Heart left ventricle (tissue), 16 donors: ENCODE measurements around the gene CTSE. TPM values are rescaled to one million over a fixed set of nuclear protein-coding genes. Genes with fewer than 3 reads are reported as not detected.

Experiments
- ATAC-seq, 4 donors: fragments of 200-7000 bp; cut with Tn5 transposase; one replicate each; pipeline ENCODE4 v1.9.1; 2020 to 2022; ENCODE audit warnings: moderate library complexity in 4 of 4, mild to moderate bottlenecking in 3 of 4, moderate number of reproducible peaks in 1 of 4
- DNase-seq, 5 donors: peaks; one replicate each; pipeline ENCODE4 v3.0.0-alpha.2; 2020
- H3K27ac ChIP-seq, 12 donors: fragments of 200-600 bp; sonication (generic) in 4 of 12; one replicate each; pipeline versions ENCODE4 v1.5.0 to v1.8.0; 2016 to 2022; ENCODE audit warnings: mild to moderate bottlenecking in 2 of 12
- H3K27me3 ChIP-seq, 9 donors: fragments of 200-600 bp; sonication (generic) in 2 of 9; one replicate each; pipeline versions ENCODE4 v1.5.1 to v1.8.0; 2016 to 2022; ENCODE audit warnings: mild to moderate bottlenecking in 3 of 9
- H3K36me3 ChIP-seq, 9 donors: fragments of 200-600 bp; sonication (generic) in 2 of 9; one replicate each; pipeline versions ENCODE4 v1.5.0 to v1.8.0; 2018 to 2022; ENCODE audit warnings: mild to moderate bottlenecking in 2 of 9
- H3K4me1 ChIP-seq, 12 donors: fragments of 200-600 bp; sonication (generic) in 4 of 12; one replicate each; pipeline versions ENCODE4 v1.5.0 to v1.8.0; 2016 to 2022; ENCODE audit warnings: mild to moderate bottlenecking in 3 of 12
- H3K4me3 ChIP-seq, 12 donors: fragments of 200-600 bp; sonication (generic) in 4 of 12; one replicate each; pipeline versions ENCODE4 v1.5.0 to v1.8.0; 2017 to 2022; ENCODE audit warnings: mild to moderate bottlenecking in 9 of 12, moderate library complexity in 4 of 12
- H3K9me3 ChIP-seq, 12 donors: fragments of 200-600 bp; sonication (generic) in 4 of 12; one replicate each; pipeline versions ENCODE4 v1.5.0 to v1.8.0; 2016 to 2022; ENCODE audit warnings: mild to moderate bottlenecking in 1 of 12
- CTCF ChIP-seq, 12 donors: fragments of 200-600 bp; sonication (generic) in 4 of 12; IDR thresholded peaks; one replicate each; pipeline versions ENCODE4 v1.5.0 to v1.8.0; 2018 to 2022; ENCODE audit warnings: antibody characterized with exemption in 12 of 12, mild to moderate bottlenecking in 5 of 12
- POLR2A ChIP-seq, 2 donors: fragments of 450-650 bp; IDR thresholded peaks; one replicate each; pipeline ENCODE4 v1.6.1; 2017; ENCODE audit warnings: antibody characterized with exemption in 2 of 2, mild to moderate bottlenecking in 2 of 2, moderate library complexity in 2 of 2
- WGBS, 4 donors: extraction: QIAGEN DNeasy Blood & Tissue Kit in 2 of 4; methylation state at CpG; one replicate each; pipeline versions ENCODE4 v1.1.5 to v1.1.7; 2013 to 2018; 5-methylcytosine and 5-hydroxymethylcytosine counted together
- intact Hi-C, 10 donors: fragments of 100-400 bp; cut with DNase I; formaldehyde crosslinking; loops; one replicate each; pipeline versions ENCODE4 v1.11.1 to v1.14.2; 2022
- polyA plus RNA-seq, 2 donors: library from polyadenylated mRNA; stranded (reverse); fragments of 200-250 nt; gene quantifications; one replicate each; pipeline ENCODE4 v1.2.3, GENCODE V29; 2013
- total RNA-seq, 9 donors: library from RNA; depleted of rRNA in 2 of 9; stranded (reverse); fragments of >200 nt in 2 of 9; fragmentation: NEBNext Ultra II Directional in 3 of 9; extraction: Animal tissue kit (Norgen Biotek cat#: 25700) in 3 of 9; gene quantifications; one replicate each; pipeline versions ENCODE4 v1.1.0 to v1.2.4, GENCODE V29; 2016 to 2023
- donor health status: ischemic (EF 13 %, LVEDD 7.1; RV severe dilation, severe dysfunction).
- donor health status: healthy with polysubstance abuse.
- donor health status: DM: no; HTN: yes; CAD: no.
- donor health status: DM: no; HTN: no; CAD: no.
- donor health status: ischemic (EF 25% LVEDD 6.9; RV normal size, moderate dysfunction).
- donor health status: ischemic (EF 25% LVEDD 5.7; RV mildly dilated, moderate dysfunction).
- donor health status: healthy.
- donor health status: DM: yes; HTN: yes; CAD: no.
- donor health status: ischemic (EF 35%, LVEDD 5.7; RV mildly dilated, moderate dysfunction).
- donor health status: nonischemic (EF 11% LVEDD 7.7; RV severe dilation, severe dysfunction).
- donor health status: DM: yes; HTN: yes; CAD: no.
- donor health status: PGD.
- donor health status: ischemic (EF 29% LVEDD 5.4; RV normal size, mild dysfunction).
- donor health status: nonischemic (EF 23%, LVEDD 6.1; RV moderate dilation, normal function).

The CTSE gene
- total and polyA plus RNA-seq, 11 donors: 2.2 TPM; not detected in 10

GRCh38 chr1:205980237-205980870 lies 43.3 kb downstream of the CTSE start:
- no peak for ATAC-seq
- 46 to 53% (median 48%) methylated on average over 3 of the region's 3 CpGs for WGBS, 4 donors
- no peak for DNase-seq
- intact Hi-C loops: loop anchor here in 1 of 10 donors (5.0 kb wide), 1 partner anchor 393 kb away; no protein-coding TSS in a partner anchor
- Histone ChIP-seq H3K9me3 (no peaks in the 10 kb centered on the region), H3K27me3 (no peaks in the 10 kb centered on the region), H3K36me3 (peaks cover 0 to 8% (median 0%) of the 10 kb centered on the region in 9 donors), H3K4me1 (peaks cover 0 to 28% (median 18%) of the 10 kb centered on the region in 12 donors), H3K4me3 (no peak overlapping the region), H3K27ac (no peak overlapping the region)
- TF ChIP-seq CTCF (IDR thresholded peaks at IDR 0.05) (no peak), POLR2A (IDR thresholded peaks at IDR 0.05) (no peak)

- no peak for DNase-seq
- Histone ChIP-seq H3K4me1 (peaks cover 0 to 29% (median 19%) of the 10 kb centered on the region in 12 donors), H3K27ac (no peak overlapping the region), H3K9me3 (no peaks in the 10 kb centered on the region), H3K36me3 (peaks cover 0 to 8% (median 0%) of the 10 kb centered on the region in 9 donors), H3K27me3 (no peaks in the 10 kb centered on the region), H3K4me3 (no peak overlapping the region)
- TF ChIP-seq CTCF (IDR thresholded peaks at IDR 0.05) (no peak), POLR2A (IDR thresholded peaks at IDR 0.05) (no peak)
- ATAC-seq: no peak
- intact Hi-C loops: loop anchor here (2.0 to 10.0 kb wide), 9 partner anchors 167 to 387 kb away; partner anchors contain the start of gene SLC41A1 (in 1 of the 10)
- WGBS, 4 donors: 82 to 94% (median 91%) methylated on average over 6 of the region's 6 CpGs
Measured at GRCh38 chr1:205979301-205979700, 44.4 kb downstream of the CTSE start.

GRCh38 chr1:205978676-205979075 lies 45.0 kb downstream of the CTSE start:
- H3K36me3 ChIP-seq: peaks cover 0 to 8% (median 0%) of the 10 kb centered on the region in 9 donors
- no peaks in the 10 kb centered on the region for H3K9me3 ChIP-seq
- DNase-seq (no peak), ATAC-seq (no peak)
- H3K27ac ChIP-seq: no peak overlapping the region
- TF ChIP-seq POLR2A (IDR thresholded peaks at IDR 0.05) (no peak), CTCF (IDR thresholded peaks at IDR 0.05) (no peak)
- no peaks in the 10 kb centered on the region for H3K27me3 ChIP-seq
- no peak overlapping the region for H3K4me3 ChIP-seq
- 84 to 96% (median 89%) methylated on average over 4 to 7 of the region's 7 CpGs for WGBS, 4 donors
- H3K4me1 ChIP-seq: peaks cover 0 to 23% (median 16%) of the 10 kb centered on the region in 12 donors
- intact Hi-C loops: loop anchor here (1.0 to 10.0 kb wide), 10 partner anchors 166 to 386 kb away; partner anchors contain the start of gene SLC41A1 (in 1 of the 10)

GRCh38 chr1:205977402-205978014 lies 46.2 kb downstream of the CTSE start:
- Histone ChIP-seq H3K4me3 (no peak overlapping the region), H3K4me1 (peaks cover 0 to 25% (median 16%) of the 10 kb centered on the region in 12 donors), H3K9me3 (no peaks in the 10 kb centered on the region), H3K27me3 (no peaks in the 10 kb centered on the region), H3K36me3 (peaks cover 0 to 7% (median 0%) of the 10 kb centered on the region in 9 donors), H3K27ac (peak overlapping the region; percentile 28 to 89 (median 79))
- TF ChIP-seq CTCF (IDR thresholded peaks at IDR 0.05) (peak; percentile 91 to 99 (median 96)), POLR2A (IDR thresholded peaks at IDR 0.05) (no peak)
- intact Hi-C loops: loop anchor here (1.0 to 10.0 kb wide), 17 partner anchors 57 to 385 kb away; partner anchors contain the start of gene SLC41A1 (in 1 of the 10)
- DNase-seq (peak; percentile 69 to 86 (median 77)), ATAC-seq (peak; percentile 65 to 82 (median 80))
- WGBS, 4 donors: 66 to 98% (median 97%) methylated on average over 2 of the region's 2 CpGs
